Measurements from ENCODE around the gene SCRN2.

The SCRN2 gene

DNA sequence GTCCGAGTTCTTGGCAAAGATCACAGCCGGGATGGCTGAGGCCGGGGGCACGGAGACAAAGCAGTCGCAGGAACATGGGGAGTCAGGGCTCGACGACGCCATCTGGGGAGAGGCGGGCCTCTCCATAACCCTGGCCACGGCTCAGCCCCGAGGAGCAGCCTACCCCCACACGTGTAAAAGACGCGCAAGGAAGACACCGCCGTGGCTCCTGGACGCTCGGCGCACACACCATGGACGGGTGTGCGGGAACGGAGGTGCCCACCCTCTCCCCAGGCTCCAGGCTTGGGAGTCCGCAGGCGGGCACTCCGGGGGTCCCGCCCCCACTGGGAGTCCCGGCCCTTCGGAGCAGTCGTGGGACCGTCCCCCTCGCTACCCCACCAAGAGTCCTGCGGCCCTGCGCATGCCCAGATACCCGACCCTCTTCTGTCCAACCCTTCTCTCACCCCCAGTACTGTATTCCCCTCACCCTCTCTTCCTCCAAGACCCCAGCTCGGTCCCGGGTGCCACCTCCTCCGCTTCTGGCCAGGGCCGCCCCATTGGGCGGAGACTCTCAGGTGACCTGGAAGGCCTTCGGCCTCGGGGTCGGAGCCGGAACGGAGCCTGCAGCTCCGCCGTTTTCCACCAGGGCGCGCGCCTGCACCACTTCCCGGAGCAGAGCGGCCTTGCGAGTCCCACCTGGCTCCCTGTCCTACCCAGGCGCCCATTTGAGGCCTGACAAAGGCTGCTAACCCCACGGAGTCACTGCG is at the start of gene SCRN2:
Gene SCRN2 (minus strand): TSS at position 532 of the 746 bp plus-strand sequence. CDS start 430 bp downstream, at position 102.
- DNase-seq (ENCODE audit: low spot score): peak; percentile 79

DNA sequence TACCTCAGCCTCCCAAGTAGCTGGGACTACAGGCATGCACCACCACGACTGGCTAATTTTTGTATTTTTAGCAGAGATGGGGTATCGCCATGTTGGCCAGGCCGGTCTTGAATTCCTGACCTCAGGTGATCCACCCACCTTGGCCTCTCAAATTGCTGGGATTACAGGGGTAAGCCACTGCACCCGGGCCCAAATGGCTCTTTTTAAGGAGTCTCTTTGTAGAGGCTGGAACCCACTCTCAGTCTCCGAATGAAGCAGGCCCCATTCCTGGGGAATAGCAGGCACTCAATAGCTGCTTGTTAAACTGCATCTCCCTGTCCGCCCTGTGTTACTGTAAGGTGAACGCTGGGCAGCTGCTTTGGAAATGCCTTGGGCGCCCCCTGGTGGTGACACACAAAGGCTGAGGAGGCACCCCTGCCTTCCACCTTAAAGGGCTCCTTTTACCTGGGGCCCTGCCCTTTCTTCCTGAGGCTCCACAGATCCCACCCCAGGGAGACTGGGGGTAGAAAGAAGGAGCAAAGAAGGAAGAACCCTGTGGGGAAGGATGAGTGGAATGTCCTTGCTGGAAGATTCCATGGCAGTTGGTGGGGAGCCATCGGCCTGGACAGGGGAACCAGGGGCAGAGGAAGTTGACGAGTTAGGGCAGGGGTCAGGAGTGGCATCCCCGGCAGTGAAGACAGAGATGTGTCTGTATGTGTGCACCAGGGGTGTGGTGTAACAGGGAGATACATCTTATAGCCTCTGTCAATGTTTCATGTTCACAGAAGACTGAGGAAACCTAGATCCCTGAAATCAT is 48.9 kb upstream of the SCRN2 start:
- DNase-seq (ENCODE audit: low spot score): peak; percentile 63

DNA sequence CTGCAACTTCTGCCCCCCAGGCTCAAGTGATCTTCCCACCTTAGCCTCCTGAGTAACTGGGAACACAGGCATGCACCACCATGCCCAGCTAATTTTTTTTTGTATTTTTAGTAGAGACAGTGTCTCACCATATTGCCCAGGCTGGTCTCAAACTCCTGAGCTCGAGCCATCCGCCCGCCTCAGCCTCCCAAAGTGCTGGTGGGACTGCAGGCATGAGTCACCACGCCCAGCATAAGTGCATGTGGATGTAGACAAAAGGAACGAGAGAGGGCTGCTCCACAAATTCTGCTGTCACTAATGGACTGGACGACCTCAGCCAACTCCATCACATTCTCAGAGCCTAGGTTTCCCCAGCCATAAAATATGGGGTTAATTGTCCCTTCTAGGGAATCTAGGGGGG is 47.2 kb upstream of the SCRN2 start:
- DNase-seq (ENCODE audit: low spot score): no peak

DNA sequence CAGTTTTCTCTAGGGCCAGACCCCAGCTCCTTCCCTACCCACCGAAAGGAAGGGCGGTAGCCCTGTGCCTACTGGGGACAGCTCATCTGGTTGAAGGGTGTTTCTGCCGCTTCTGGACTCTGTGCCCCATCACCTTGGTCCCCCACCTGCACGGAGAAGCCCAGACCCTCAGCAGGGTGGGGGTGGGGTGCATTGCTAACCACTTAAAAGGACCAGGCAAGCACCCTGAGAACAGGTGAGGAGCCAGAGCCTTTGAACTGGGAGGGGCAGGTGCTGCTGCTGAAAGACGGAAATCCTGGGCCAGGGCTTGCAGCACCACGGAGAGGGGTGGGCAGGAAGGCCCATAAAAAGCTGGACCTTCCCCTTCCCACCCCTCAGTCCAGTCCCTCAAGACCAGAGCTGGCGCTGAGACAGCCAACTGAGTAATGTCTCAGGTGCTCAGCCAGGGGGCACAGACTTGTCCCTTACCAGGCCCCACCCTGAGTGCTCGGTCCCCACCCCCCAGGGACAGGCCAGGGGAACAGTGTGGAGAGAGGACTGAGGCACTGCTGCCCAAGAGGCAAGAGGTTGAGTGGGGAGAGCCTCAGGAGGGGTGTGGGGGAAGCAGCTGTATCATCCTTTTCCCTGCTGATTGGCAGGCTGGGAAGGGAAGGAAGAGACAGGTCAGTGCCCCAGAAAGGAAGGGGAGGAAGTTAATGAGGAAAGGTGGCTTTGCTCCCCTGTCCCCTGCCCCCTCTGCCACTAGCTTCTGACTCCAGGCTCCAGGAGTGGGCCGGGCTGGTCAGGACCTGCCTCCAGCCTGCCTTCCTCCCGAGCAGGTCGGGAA is 44.0 kb upstream of the SCRN2 start:
- DNase-seq (ENCODE audit: low spot score): no peak

- DNase-seq (ENCODE audit: low spot score): no peak
Observed at GRCh38 chr17:47884427-47884740, 43.3 kb upstream of the SCRN2 start.

DNA sequence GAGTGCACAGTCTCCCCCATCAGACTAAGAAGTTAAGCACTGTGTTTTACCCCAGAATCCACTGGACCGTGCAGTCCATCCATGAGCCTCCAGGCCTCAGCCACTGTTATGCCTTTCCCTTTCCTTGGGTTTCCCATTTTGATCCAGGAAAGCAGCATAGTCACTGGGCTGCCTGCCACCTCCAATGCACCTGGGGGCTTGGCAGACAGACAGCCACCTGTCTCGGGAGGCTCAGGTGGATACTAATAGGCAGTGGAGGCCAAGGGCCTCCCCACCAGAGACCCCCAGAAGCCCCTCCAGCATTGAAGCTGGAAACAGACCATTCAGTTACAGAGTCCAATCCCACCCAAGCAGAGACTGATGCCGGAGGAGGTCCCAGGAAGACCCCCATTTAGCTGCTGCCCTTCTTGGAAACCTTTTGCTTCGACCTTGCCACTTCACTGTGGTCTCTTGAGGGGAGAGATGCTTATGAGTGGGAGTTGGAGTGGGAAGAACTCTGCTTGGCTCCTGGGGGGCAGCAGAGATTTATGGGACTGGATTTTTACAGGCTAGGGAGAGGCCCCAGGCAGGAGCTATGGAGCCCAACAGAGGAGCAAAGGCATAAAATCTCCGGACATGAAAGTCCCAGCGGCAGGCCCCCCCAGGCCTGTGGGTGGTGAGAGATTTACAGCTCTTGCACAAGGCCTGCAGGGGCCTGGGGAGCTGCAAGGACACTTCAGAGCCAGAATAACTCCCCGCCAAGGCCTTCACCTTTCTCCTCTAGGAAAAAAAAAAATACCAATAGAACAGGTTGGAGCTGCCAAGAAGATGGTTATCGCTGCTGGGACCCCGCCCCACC is 42.7 kb upstream of the SCRN2 start:
- DNase-seq (ENCODE audit: low spot score): no peak

GRCh38 chr17:47882695-47883588 is 41.9 kb upstream of the SCRN2 start:
- no peak for DNase-seq (ENCODE audit: low spot score)

DNA sequence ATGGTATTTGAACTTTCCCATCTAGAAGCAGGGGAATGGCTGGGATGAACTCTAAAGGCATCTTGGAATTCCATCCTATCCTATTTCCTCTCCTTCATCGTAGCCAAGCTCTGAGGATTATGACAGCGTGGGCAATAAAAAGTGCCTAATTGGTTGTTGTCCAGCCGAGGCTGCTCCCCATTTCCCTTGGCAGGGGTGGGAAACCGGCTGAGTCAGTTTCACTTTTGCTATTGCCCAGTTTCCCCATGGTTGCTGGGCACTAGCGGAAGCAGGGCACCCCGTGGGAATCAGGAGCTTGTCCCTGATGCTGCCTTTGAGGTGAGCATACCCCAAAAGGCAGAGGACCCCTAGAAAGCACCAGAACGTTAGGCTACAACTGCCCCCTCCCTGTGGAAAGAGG is 41.2 kb upstream of the SCRN2 start:
- DNase-seq (ENCODE audit: low spot score): no peak

GRCh38 chr17:47879776-47880454 is 38.8 kb upstream of the SCRN2 start:
- no peak for DNase-seq (ENCODE audit: low spot score)

DNA sequence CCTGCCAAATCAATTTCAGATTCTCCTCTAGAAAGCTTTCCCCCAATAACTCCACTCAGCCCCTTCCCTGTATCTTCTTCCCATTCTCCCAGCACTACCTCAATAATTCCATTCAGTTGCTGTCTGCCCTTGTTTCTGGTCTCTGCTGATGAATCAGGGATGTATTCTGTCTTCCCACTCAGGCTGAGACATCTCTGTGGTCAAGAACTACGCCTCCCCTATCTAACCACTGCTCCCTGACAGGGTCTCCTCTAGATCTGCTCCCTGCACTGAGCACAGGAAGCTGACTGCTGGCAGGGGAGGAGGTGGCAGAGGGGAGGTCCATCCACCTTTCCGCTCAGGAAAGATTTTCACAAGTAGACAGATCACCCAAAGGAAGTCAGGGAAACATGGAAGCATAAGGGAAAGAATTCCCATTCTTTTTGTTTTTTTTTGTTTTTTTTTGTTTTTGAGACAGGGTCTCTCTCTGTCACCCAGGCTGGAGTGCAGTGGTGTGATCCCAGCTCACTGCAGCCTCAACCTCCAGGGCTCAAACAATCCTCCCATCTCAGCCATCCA is 38.0 kb upstream of the SCRN2 start:
- no peak for DNase-seq (ENCODE audit: low spot score)

DNA sequence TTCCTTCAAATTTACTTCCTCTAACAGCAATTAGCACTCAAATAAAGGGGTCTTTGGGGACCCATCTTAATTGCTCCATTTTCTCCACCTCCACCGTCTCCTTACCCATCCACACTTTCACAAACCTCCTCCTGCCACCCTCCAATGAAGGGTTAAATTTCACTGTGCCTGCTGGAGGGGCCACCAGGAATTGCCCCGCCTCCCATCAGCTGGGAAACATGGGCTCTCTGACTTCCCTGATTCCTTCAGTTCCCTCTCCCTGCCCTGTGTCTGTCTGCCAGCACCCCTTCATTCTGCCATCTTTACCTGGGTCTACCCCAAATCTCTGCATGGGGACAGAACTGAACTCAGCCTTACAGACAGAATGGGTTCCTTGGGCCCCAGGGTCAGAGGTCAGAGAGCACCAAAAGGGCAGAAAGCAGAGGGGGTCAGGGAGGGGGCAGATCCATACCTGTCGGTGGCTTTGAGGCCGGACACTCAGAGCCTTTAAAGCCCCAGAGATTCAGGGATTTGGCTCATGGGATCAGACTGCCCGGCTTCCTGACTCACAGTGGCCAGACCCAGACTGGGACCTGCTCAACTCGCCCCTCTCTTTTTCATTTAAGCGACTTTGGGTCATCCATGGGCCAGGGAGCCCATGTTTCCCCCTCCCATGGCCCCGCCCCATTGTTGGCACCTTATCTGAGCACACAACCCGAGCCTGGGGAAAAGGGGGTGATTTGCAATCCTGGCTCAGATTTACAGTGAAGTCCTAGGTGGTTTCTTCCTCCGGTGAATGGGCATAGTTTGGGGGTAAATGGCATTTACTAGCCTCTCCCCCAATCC is 37.3 kb upstream of the SCRN2 start:
- no peak for DNase-seq (ENCODE audit: low spot score)

DNA sequence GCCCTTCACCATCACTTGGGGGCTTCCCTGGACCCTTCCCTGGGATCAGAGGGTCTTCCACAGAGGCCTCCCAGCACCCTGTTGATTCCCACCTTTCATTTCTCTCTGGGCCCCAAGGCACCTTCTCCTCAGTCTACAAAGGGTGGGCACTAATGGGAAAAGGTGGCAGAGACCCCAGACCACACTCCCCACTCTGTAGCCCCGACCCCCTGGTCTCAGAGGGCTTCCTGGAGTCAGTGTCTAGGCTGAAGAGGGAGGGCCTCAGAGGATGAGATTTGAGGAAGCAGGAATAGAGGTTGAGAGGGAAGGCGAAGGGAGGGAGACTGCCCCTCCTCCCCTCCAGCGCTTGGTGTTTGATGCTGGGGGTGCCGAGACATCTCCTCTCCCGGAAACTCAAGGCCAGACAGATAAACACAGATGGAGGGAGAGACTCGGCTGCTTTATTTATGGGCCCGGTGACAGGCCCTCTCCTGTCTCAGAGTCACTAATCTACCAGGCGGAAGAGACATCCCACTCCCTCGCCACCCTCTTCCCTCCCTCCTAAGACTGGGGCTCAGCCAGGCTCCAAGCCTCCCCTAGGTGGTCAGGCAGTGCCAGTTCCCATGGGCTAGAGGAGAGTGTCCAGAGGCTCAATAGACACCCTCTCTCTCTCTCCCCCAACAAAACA is 36.4 kb upstream of the SCRN2 start:
- no peak for DNase-seq (ENCODE audit: low spot score)

- DNase-seq (ENCODE audit: low spot score): no peak
Observed at GRCh38 chr17:47875011-47875985, 34.2 kb upstream of the SCRN2 start.

DNA sequence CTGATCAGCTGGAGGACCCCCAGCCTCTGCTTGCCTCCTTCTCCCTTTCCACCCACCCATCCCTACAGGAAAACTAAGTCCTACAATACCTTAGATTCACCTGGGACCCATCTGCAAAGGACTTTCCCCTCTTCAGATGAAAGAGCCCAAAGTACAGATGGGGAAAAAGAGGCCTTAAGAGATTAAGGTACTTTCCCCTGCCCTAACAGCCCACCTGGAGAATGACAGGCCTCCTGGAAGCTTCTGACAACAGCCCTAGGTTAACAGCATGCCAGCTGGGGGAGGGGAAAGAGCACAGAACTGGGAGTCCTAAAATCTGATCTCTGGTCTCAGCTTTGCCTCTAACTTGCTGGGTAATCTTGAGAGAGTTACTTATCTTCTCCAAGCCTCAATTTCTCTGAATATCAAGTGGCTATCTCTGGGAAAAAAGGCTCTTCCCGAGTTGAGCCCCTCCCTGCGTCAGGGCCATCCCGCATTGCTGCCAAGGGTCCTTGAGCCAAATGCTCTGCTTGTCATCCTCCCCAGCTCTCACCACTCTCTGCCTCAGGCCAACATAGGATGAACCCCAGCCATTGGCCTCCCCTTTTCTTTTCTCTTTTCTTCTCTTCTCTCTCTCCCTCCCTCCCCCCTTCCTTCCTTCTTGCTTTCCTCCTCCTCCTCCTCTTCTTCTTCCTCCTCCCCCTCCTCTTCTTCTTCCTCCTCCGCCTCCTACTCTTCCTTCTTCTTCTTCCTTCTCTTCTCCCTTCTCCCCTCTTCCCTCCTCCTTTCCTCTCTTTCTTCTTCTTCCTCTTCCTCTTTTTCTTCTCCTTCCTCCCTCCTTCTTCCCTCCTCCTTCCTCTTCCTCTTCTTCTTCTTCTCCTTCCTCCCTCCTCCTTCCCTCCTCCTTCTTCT is 32.4 kb upstream of the SCRN2 start:
- no peak for DNase-seq (ENCODE audit: low spot score)

- no peak for DNase-seq (ENCODE audit: low spot score)
Observed at GRCh38 chr17:47872651-47873161, 31.6 kb upstream of the SCRN2 start.
